CD8-positive, alpha-beta memory T cell (primary cell): ENCODE results near the gene PPM1K. TPM values are rescaled to one million over a fixed set of nuclear protein-coding genes. Genes with fewer than 3 reads are reported as not detected.

Experiments
- CTCF ChIA-PET: fragments of 350-600 bp; sonication (Branson Sonifier 250); formaldehyde crosslinking; loops from one replicate; lab custom pipeline; 2021; ENCODE audit warnings: antibody characterized with exemption; lab: Charles Lee
- POLR2A ChIA-PET: fragments of 350-600 bp; sonication (Branson Sonifier 250); formaldehyde crosslinking; loops from one replicate; lab custom pipeline; 2021; ENCODE audit warnings: antibody characterized with exemption; lab: Charles Lee
- DNase-seq, 5 donors: peaks; one replicate each; pipeline versions ENCODE4 v3.0.0 to v3.0.0-alpha.2; 2020 to 2022; ENCODE audit warnings: mixed read lengths in 1 of 5
- H3K27ac ChIP-seq: one replicate; pipeline ENCODE4 v1.7.0; 2013; ENCODE audit warnings: low read depth, mild to moderate bottlenecking, low read length, moderate library complexity
- H3K27me3 ChIP-seq: 2 replicates; pipeline ENCODE4 v1.7.0; 2013; ENCODE audit warnings: low read length, mild to moderate bottlenecking; ENCODE audit not compliant: insufficient read depth, poor library complexity, severe bottlenecking
- H3K36me3 ChIP-seq: 2 replicates; pipeline ENCODE4 v1.7.0; 2013; ENCODE audit warnings: mild to moderate bottlenecking, low read length, moderate library complexity; ENCODE audit not compliant: insufficient read depth
- H3K4me1 ChIP-seq: 2 replicates; pipeline ENCODE4 v1.7.0; 2013; ENCODE audit warnings: mild to moderate bottlenecking, low read length, moderate library complexity; ENCODE audit not compliant: insufficient read depth
- H3K4me3 ChIP-seq: 2 replicates; pipeline ENCODE4 v1.7.0; 2013; ENCODE audit warnings: mild to moderate bottlenecking, low read length
- H3K9me3 ChIP-seq: 2 replicates; pipeline ENCODE4 v1.7.0; 2013; ENCODE audit warnings: mild to moderate bottlenecking, low read length
- H3K27ac Mint-ChIP-seq, 8 donors: one replicate each; pipeline ENCODE4 v1.8.0; 2020 to 2021; ENCODE audit warnings: mixed read lengths in 8 of 8, mild to moderate bottlenecking in 6 of 8, inconsistent platforms in 3 of 8, moderate library complexity in 3 of 8
- H3K27me3 Mint-ChIP-seq, 2 donors: one replicate each; pipeline ENCODE4 v1.8.0; 2020 to 2021; ENCODE audit warnings: mixed read lengths in 2 of 2, mild to moderate bottlenecking in 1 of 2, moderate library complexity in 1 of 2
- H3K36me3 Mint-ChIP-seq, 3 donors: one replicate each; pipeline ENCODE4 v1.8.0; 2020 to 2021; ENCODE audit warnings: mixed read lengths in 3 of 3, inconsistent platforms in 1 of 3, mild to moderate bottlenecking in 1 of 3
- H3K4me1 Mint-ChIP-seq, 3 donors: one replicate each; pipeline ENCODE4 v1.8.0; 2020 to 2021; ENCODE audit warnings: mixed read lengths in 3 of 3, inconsistent platforms in 1 of 3, mild to moderate bottlenecking in 1 of 3
- H3K4me3 Mint-ChIP-seq, 7 donors: one replicate each; pipeline ENCODE4 v1.8.0; 2020 to 2021; ENCODE audit warnings: mixed read lengths in 7 of 7, mild to moderate bottlenecking in 6 of 7, moderate library complexity in 4 of 7, inconsistent platforms in 2 of 7
- H3K9me3 Mint-ChIP-seq, 5 donors: one replicate each; pipeline ENCODE4 v1.8.0; 2020 to 2022; ENCODE audit warnings: mixed read lengths in 5 of 5, mild to moderate bottlenecking in 3 of 5, moderate library complexity in 2 of 5, inconsistent platforms in 1 of 5
- polyA plus RNA-seq: library from polyadenylated mRNA; unstranded; fragments of 300-500 nt; fragmentation: Illumina TruSeq; gene quantifications from one replicate; pipeline ENCODE4 v1.2.3, GENCODE V29; 2021
- total RNA-seq, 2 experiments: library from RNA; stranded (reverse); gene quantifications; one replicate each; pipeline ENCODE4 v1.2.3, GENCODE V29; 2021

PPM1K gene
- total RNA-seq (10 to 100 TPM; 38.2 to 44.3 TPM), polyA plus RNA-seq (81.9 TPM)

DNA sequence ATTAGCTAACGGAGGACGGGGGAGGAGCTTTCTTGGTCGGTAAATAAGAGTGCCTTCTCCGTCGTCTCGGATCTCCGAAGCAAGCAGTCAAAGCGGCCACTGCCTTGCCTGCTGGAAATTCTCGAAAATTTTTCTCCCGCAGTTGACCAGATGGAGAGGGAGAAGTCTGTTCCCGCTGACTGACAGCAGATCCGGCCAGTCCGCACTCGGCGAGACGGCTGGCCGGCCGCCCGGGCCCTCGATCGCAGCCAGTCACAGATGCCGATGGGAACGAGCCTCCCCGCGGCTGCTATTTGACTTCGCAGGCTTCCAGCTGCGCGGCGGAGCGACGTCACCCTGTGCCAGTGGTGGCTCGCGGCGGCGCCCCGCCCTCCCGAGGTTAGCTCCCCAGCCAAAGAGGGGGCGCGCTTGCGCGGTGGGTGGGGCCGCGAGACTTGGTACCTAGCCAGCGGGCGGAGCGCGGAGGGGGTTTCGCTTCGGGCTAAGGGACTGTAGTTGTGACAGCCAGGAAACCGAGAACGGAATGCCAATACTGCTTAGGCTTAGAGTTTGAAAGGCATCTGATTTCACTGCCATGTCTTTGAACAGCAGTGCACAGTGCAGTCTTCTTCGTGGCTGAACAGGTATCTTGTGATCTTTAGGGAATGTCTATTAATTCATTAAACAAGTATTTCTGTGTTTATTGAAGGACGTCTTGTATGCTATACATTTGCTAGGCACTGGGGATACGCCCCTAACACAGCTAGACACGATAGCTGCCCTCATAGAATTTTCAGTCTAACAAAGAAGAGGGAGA lies at the start of gene PPM1K:
Gene PPM1K, minus strand, starts transcription at position 123 of the 796 bp plus-strand sequence. CDS start 5,978 bp downstream, outside the sequence.
- peak; percentile 99 to 100 (median 99) for DNase-seq
- Mint-ChIP-seq H3K4me3 (peak within 1 kb of the TSS; percentile 90 to 98 (median 94)), H3K4me1 (peaks cover 43 to 49% (median 48%) of the 10 kb centered on the region in 3 donors), H3K9me3 (no peaks in the 10 kb centered on the region), H3K27ac (peak within 1 kb of the TSS; percentile 97 to 100 (median 99)), H3K36me3 (peaks cover 0 to 18% (median 0%) of the 10 kb centered on the region in 3 donors), H3K27me3 (peaks cover 0 to 1% of the 10 kb centered on the region in 2 donors)
- peak within 1 kb of the TSS; percentile 99 for H3K27ac ChIP-seq
- no peaks in the 10 kb centered on the region for H3K27me3 ChIP-seq
- POLR2A ChIA-PET: interaction anchor here (0.6 to 3.1 kb wide), 20 partner anchors 9 to 1349 kb away, joined by 3 to 71 read pairs (median 5); partner anchors contain the start of genes HERC3, HERC5, HERC6 and HSD17B11
- peak within 1 kb of the TSS; percentile 91 for H3K4me3 ChIP-seq
- H3K36me3 ChIP-seq: no peaks in the 10 kb centered on the region
- peaks cover 40% of the 10 kb centered on the region for H3K4me1 ChIP-seq
- no peaks in the 10 kb centered on the region for H3K9me3 ChIP-seq
- CTCF ChIA-PET: interaction anchor here (0.8 to 3.8 kb wide), 15 partner anchors 9 to 1350 kb away, joined by 3 to 24 read pairs (median 7); partner anchors contain the start of genes AFF1, HERC5 and HERC6

DNA sequence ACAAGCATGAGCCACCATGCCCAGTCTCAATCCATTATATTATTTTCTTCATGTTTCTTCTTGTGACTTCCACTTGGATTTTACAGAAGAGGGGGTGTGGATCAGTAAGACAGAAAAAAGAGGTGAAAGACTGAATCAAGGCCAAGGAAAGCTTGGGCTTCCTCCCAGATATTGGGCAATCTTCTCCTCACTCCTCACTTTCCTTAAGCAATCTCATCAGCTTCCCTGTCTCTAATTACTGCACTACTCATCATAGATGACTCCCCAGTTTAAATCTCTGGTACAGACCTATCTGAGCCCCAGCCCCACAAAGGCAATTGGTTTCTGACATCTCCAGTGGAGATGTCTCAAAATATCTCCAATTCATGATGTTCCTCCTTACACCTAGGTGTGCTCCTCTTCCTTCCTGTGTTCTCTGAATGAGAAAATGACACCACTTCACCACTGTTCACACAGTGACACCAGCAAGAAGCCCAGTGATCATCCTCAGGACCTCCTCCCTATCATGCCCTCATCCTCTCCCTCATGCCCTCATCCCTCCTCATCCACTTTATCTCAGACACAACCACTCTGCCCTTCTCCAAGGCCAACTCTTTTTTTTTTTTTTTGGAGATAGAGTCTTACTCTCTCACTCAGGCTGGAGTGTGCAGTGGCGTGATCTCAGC lies 49.5 kb upstream of the PPM1K start:
- peaks cover 2 to 5% (median 3%) of the 10 kb centered on the region in 3 donors for H3K4me1 Mint-ChIP-seq
- H3K36me3 Mint-ChIP-seq: peaks cover 0 to 6% (median 0%) of the 10 kb centered on the region in 3 donors
- Histone ChIP-seq H3K36me3 (no peaks in the 10 kb centered on the region), H3K4me3 (no peak overlapping the region), H3K27me3 (no peaks in the 10 kb centered on the region), H3K4me1 (no peaks in the 10 kb centered on the region), H3K27ac (no peak overlapping the region), H3K9me3 (no peaks in the 10 kb centered on the region)
- no peaks in the 10 kb centered on the region for H3K9me3 Mint-ChIP-seq
- POLR2A ChIA-PET: no interaction called here
- no peak overlapping the region for H3K27ac Mint-ChIP-seq
- no peak for DNase-seq
- H3K4me3 Mint-ChIP-seq: no peak overlapping the region
- CTCF ChIA-PET: no interaction called here
- peaks cover 0 to 5% of the 10 kb centered on the region in 2 donors for H3K27me3 Mint-ChIP-seq

DNA sequence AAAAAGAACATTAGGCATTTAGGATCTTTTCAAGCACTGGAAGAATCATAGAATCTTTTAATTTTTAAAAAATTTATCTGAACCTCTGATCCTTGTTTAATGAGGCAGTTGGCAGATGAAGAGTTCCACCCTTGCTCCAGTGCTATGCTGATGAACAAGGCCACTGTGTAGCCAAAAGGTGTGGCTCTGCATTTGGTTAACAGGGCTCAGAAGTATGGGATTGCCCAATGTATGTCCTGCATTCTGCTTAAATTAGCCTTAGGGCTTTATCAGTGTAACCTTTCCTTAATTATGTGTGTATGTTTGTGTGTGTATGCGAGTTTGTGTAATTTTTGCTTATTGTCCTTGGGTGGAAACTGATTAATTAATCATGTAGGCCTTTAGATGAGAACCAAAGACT lies 43.3 kb upstream of the PPM1K start:
- Histone ChIP-seq H3K9me3 (no peaks in the 10 kb centered on the region), H3K36me3 (no peaks in the 10 kb centered on the region), H3K4me1 (no peaks in the 10 kb centered on the region), H3K27me3 (no peaks in the 10 kb centered on the region), H3K27ac (no peak overlapping the region), H3K4me3 (no peak overlapping the region)
- Mint-ChIP-seq H3K36me3 (peaks cover 0 to 5% (median 0%) of the 10 kb centered on the region in 3 donors), H3K4me3 (no peak overlapping the region), H3K27me3 (peaks cover 0 to 8% of the 10 kb centered on the region in 2 donors), H3K27ac (no peak overlapping the region), H3K9me3 (no peaks in the 10 kb centered on the region), H3K4me1 (no peaks in the 10 kb centered on the region)
- ChIA-PET CTCF (no interaction called here), POLR2A (no interaction called here)
- no peak for DNase-seq

DNA sequence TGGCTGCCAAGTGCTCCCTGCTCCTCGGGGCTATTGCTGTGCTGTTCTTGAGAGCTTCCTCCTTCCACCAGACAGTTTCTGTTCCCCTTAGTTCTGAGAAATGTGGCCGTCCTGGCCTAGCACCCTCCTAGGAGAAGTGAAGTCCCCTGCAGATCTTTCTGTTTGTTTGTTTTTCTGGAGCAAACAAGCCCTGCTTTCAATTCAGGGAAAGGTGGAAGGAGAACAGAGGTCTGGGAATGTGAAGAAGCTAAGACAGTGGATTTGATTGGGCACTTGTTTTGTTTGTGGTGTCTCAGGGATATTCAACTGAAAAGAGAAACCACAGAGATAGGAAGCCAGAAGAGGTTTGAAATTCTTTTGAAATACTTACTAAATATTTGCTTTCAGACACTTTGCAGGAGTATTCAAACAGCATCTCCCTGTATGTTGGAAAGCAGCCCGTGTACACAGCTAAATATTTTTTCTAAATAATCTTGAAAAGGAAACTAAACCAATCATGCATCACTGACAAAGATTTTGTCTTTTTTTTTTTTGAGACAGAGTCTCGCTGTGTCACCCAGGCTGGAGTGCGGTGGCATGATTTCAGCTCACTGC lies 36.5 kb upstream of the PPM1K start:
- peak in 2 of 5 donors; percentile 14 to 33 for DNase-seq
- H3K27ac ChIP-seq: no peak overlapping the region
- Mint-ChIP-seq H3K9me3 (no peaks in the 10 kb centered on the region), H3K27me3 (no peaks in the 10 kb centered on the region), H3K4me1 (peaks cover 20 to 24% (median 23%) of the 10 kb centered on the region in 3 donors), H3K36me3 (peaks cover 0 to 6% (median 0%) of the 10 kb centered on the region in 3 donors), H3K4me3 (peak overlapping the region; percentile 39 to 84 (median 79)), H3K27ac (peak overlapping the region; percentile 55 to 96 (median 92))
- H3K4me3 ChIP-seq: peak overlapping the region; percentile 37
- H3K27me3 ChIP-seq: no peaks in the 10 kb centered on the region
- H3K4me1 ChIP-seq: peaks cover 10% of the 10 kb centered on the region
- POLR2A ChIA-PET: interaction anchor here (3.0 kb wide), 1 partner anchor 37 kb away, joined by 19 read pairs; the partner anchor contains the start of gene PPM1K
- no peaks in the 10 kb centered on the region for H3K9me3 ChIP-seq
- H3K36me3 ChIP-seq: no peaks in the 10 kb centered on the region
- CTCF ChIA-PET: interaction anchor here (1.3 to 1.5 kb wide), 2 partner anchors 36 to 136 kb away, joined by 3 to 5 read pairs; partner anchors contain the start of genes HERC5 and PPM1K

DNA sequence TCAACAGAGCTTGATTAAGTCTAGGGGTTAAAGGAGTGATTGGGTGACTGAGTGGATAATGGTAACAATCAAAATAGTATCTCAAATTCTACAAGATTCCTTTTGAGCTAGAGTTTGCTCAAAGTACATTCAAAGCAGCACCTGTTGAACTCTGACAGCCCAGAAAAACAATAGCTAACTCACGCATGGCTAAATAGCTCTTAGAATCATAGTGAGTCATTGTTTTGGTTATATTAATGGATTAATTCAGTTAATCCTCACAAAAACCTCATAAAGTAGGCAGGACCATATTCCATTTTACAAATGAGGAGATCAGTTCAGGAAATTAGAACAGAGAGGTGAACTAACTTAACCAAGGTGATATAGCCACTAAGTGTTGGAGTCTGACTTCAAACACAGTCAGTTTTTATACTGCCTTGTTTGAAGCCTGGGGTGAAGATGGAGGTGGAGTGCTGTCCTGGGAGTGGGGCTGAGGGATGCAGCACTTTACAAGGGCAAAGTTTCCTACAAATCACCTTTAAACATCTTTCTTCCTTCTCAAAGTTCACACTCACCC lies 35.9 kb upstream of the PPM1K start:
- Histone ChIP-seq H3K27ac (no peak overlapping the region), H3K4me3 (peak overlapping the region; percentile 37), H3K4me1 (peaks cover 10% of the 10 kb centered on the region), H3K27me3 (no peaks in the 10 kb centered on the region), H3K36me3 (no peaks in the 10 kb centered on the region), H3K9me3 (no peaks in the 10 kb centered on the region)
- no peaks in the 10 kb centered on the region for H3K9me3 Mint-ChIP-seq
- ChIA-PET POLR2A (interaction anchor here (3.0 kb wide), 1 partner anchor 36 kb away, joined by 19 read pairs; the partner anchor contains the start of gene PPM1K), CTCF (interaction anchor here (1.3 to 1.5 kb wide), 2 partner anchors 36 to 137 kb away, joined by 3 to 5 read pairs; partner anchors contain the start of genes HERC5 and PPM1K)
- DNase-seq: no peak
- H3K36me3 Mint-ChIP-seq: peaks cover 0 to 6% (median 0%) of the 10 kb centered on the region in 3 donors
- peaks cover 20 to 24% (median 23%) of the 10 kb centered on the region in 3 donors for H3K4me1 Mint-ChIP-seq
- H3K27ac Mint-ChIP-seq: peak overlapping the region; percentile 55 to 96 (median 92)
- no peaks in the 10 kb centered on the region for H3K27me3 Mint-ChIP-seq
- H3K4me3 Mint-ChIP-seq: peak overlapping the region in 6 of 7 donors; percentile 39 to 84 (median 80)

DNA sequence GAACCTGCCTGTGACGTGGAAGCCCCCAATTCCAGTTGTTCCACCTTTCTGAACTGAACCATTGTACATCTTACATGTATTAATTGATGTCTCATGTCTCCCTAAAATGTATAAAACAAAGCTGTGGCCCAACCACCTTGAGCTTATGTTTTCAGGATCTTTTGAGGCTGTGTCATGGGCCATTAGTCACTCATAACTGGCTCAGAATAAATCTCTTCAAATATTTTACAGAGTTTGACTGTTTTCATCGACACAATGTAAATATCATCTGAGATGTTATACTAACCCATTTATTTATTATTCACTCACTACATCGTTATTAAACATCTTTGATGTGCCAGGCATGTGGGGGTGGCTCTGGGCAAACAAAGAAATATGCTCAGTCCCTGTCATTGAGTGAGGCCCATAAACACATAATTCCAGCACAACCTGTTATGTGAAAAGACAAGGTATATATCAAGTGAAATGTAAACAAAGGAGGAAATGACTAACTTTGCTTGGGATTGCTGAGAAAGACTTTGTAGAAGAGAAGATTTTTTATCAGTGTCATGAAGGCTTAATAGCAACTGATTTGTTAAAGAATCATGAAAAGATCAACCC lies 34.5 kb upstream of the PPM1K start:
- Histone ChIP-seq H3K4me1 (peaks cover 10% of the 10 kb centered on the region), H3K9me3 (no peaks in the 10 kb centered on the region), H3K36me3 (no peaks in the 10 kb centered on the region), H3K27me3 (no peaks in the 10 kb centered on the region), H3K27ac (no peak overlapping the region), H3K4me3 (no peak overlapping the region)
- DNase-seq: no peak
- H3K27ac Mint-ChIP-seq: no peak overlapping the region
- ChIA-PET POLR2A (no interaction called here), CTCF (no interaction called here)
- peaks cover 0 to 8% (median 0%) of the 10 kb centered on the region in 3 donors for H3K36me3 Mint-ChIP-seq
- H3K27me3 Mint-ChIP-seq: peaks cover 0 to 1% of the 10 kb centered on the region in 2 donors
- H3K9me3 Mint-ChIP-seq: peaks cover 0 to under 1% (median 0%) of the 10 kb centered on the region in 5 donors
- H3K4me3 Mint-ChIP-seq: no peak overlapping the region
- H3K4me1 Mint-ChIP-seq: peaks cover 20 to 24% (median 23%) of the 10 kb centered on the region in 3 donors

DNA sequence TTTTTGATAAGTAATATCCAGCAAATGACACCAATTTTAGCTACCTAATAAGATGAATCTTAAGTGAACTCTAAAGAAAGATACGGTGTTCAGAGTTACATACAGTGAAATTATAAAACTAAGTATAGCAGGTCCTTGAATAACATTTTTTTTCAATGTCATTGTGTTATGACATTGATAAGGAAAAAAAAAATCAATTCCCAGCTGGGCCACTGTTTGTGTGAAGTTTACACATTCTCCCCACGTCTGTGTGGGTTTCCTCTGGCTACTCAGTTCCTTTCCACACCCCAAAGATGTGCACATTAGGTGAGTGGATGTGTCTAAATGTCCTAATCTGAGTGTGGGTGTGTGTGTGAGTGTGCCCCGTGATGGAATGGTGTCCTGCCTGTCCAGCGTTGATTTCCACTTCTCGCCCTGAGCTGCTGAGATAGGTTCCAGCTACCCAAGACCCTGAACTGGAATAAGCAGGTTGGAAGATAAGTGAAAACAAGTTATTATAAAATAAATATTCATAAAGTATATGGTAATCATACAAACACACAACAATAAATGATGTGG lies 31.2 kb upstream of the PPM1K start:
- no peak overlapping the region for H3K4me3 ChIP-seq
- no peak for DNase-seq
- H3K27ac ChIP-seq: no peak overlapping the region
- ChIA-PET POLR2A (no interaction called here), CTCF (interaction anchor here (1.1 kb wide), 1 partner anchor 14 kb away, joined by 3 read pairs; no protein-coding TSS in a partner anchor)
- H3K4me1 ChIP-seq: peaks cover 7% of the 10 kb centered on the region
- no peak overlapping the region for H3K27ac Mint-ChIP-seq
- H3K36me3 Mint-ChIP-seq: peaks cover 0 to 16% (median 0%) of the 10 kb centered on the region in 3 donors
- H3K9me3 ChIP-seq: no peaks in the 10 kb centered on the region
- H3K27me3 ChIP-seq: no peaks in the 10 kb centered on the region
- peaks cover 8 to 14% (median 11%) of the 10 kb centered on the region in 5 donors for H3K9me3 Mint-ChIP-seq
- H3K4me3 Mint-ChIP-seq: no peak overlapping the region
- H3K36me3 ChIP-seq: no peaks in the 10 kb centered on the region
- peaks cover 7 to 16% of the 10 kb centered on the region in 2 donors for H3K27me3 Mint-ChIP-seq
- H3K4me1 Mint-ChIP-seq: peaks cover 12 to 14% (median 12%) of the 10 kb centered on the region in 3 donors
